ENCODE results near the gene TTLL6.

- no peak for TF ChIP-seq CTCF (IDR thresholded peaks at IDR 0.05)
- TF ChIP-seq POLR2A (IDR thresholded peaks at IDR 0.05): no peak
- no peak for TF ChIP-seq POLR2AphosphoS5 (IDR thresholded peaks at IDR 0.05)
- no peak for TF ChIP-seq EP300 (IDR thresholded peaks at IDR 0.05)
Measured at GRCh38 chr17:48747445-48748363, 69.3 kb downstream of the TTLL6 start.

Measured in stomach (tissue), 4 donors.